Anterior cingulate cortex (tissue), 58 donors: ENCODE data around the gene PXT1.
A peak's percentile ranks its signal among the peaks of the same experiment; 100 is the strongest.

Source experiments
- DNase-seq, 58 donors: peaks; one replicate each; lab custom pipeline; 2025; lab: John Stamatoyannopoulos, UW

PXT1 gene

DNA sequence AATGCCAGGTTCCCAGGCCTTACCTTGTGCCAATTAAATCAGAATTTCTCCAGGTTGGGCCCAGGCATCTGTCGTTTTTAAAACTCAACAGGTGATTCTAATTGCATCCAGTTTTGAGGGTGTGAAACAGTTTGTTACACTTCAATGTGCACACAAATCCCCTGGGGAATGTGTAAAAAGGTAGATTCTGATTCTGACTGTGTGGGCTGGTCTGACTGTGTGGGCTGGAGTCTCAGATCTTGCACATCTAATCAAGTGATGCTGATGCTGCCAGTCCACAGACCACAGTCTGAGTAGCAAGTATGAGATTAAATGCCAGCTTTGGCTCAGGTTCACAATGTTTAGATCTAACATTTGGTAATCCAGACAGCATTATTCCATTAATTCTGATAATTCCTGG is 42.7 kb downstream of the PXT1 start:
- DNase-seq = no peak

DNA sequence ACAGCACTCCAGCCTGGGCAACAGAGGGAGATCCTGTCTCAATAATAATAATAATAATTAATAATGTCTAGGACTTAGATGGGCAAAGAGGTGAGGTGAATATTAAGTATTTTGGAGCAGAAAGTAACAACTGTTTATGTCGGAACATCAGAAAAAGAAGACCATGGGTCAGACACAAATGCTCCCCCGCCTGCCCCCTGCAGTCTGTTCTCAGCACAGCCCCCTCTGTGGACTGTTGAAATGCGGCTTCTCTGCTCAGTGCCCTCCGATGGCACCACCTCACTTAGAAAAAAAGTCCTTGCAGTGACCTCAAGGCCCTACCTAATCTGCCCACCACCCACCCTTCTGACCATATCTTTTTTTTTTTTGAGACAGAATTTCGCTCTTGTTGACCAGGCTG is 50.0 kb downstream of the PXT1 start:
- no peak for DNase-seq

DNA sequence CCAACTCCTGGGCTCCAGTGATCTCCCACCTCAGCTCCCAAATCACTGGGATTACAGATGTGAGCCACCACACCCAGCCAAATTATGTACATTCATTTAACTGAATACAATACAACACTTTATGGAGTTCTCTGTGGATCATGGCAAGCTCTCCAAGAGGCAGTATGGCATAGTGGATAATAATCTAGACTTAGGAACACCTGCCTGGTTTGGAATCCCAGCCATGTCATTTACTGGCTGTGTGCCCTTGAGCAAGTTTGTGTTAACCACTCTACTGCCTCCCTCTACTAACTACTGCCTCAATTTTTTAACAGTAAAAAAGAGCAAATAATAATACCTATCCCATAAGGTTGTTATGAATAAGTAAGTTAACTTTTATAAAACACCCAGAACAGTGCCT is 53.3 kb downstream of the PXT1 start:
- DNase-seq = no peak

- peak in 1 of 58 donors; percentile 3 for DNase-seq
These were observed 55.0 kb downstream of the PXT1 start, which contains the start of gene ETV7 for GRCh38 chr6:36387440-36388303. ETV7 (minus strand) TSS chr6:36387669; CDS start chr6:36387541, 128 bp downstream.

GRCh38 chr6:36386495-36387439 is 55.9 kb downstream of the PXT1 start:
- peak in 10 of 58 donors; percentile 7 to 29 (median 17) for DNase-seq

GRCh38 chr6:36384095-36384494 is 58.6 kb downstream of the PXT1 start:
- no peak for DNase-seq

- no peak for DNase-seq
These were observed 59.0 kb downstream of the PXT1 start for GRCh38 chr6:36383606-36384005.

DNA sequence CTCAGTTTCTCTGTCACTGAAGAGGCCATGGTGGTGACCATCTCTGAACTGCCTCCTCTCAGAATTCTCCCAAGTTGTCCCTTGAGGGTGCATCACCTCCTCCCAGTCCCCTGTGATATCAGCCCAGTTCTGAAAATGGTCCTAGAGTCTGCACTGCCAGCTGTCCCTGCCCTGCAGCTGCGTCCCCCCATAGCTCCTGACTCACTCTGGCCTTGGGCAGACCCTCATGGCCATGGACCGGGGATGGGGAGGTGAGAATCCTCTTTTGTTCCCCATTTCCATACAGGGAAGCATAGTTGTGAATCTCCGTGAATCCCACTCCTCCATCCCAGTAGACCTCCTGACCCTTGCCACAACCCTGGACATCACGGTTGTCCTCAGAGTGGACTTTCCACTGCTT is 59.7 kb downstream of the PXT1 start:
- no peak for DNase-seq

GRCh38 chr6:36381502-36382389 is 60.9 kb downstream of the PXT1 start:
- DNase-seq = no peak

- DNase-seq = no peak
These were observed 62.5 kb downstream of the PXT1 start for GRCh38 chr6:36380166-36380565.

- no peak for DNase-seq
These were observed 63.7 kb downstream of the PXT1 start for GRCh38 chr6:36378936-36379335.

DNA sequence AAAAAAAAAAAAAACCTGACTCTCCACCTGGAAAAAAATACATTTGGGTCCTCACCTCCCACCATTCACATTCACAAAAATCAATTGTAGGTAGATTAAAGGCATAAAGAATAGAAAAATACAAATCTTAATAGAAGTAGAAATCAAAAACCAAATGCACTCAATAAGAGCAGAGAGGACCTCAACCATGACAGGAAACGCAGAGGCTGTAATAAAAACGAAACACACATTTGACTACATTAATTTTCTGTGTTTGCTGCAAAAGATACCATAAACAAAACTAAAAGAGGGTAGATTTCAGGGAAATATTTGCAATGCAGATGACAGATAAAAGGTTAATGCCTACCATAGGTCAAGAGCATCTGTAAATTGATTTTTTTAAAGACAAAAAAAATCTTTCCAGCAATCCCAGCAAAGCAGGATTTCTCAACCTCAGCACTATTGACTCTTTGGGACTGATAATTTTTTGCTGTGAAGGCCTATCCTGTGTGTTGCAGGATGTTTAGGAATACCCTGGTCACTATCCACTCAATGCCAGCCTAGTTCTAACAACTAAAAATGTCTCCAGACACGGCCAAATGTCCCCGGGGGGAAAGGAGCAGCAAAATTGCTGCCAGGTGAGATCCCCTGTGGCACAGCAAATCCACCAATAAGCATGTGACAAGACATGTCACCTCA is 64.3 kb downstream of the PXT1 start:
- DNase-seq = no peak

DNA sequence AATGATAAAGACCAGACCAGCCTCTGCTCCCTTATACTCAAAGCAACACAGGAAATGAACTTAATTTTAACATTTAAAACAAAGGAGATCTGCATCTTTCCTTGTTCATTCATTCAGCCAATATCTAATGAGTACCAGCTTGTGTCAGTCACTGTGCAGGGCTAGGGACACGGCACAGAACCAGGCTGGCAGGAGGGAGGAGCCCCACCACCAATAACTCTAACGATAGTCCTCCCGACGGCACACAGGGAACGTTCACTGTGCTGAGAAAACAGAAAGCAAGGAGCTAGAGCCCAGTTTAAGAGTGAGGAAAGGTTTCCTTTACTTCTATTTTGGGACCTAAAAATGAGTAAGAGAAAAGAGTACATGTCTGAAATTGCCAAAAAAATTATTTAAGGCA is 65.1 kb downstream of the PXT1 start:
- no peak for DNase-seq

DNA sequence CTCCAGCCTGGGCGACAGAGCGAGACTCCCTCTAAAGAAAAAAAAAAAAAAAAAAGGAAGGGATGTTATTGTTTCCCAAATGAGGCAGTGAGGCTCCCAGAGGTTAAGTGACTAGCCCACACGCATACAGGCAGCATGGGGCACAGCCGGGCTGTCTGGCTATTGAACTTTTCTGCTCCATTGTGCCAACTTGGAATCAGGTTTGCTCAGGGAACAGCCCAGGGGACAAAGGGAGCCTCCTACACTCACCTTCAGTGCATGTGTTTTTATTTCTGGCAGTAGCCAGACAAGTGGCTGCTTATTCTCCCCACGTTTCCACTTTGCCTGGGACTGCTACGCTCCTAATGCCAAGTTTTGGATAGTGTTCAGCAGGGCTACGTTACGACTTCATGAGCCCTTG is 65.9 kb downstream of the PXT1 start:
- no peak for DNase-seq

DNA sequence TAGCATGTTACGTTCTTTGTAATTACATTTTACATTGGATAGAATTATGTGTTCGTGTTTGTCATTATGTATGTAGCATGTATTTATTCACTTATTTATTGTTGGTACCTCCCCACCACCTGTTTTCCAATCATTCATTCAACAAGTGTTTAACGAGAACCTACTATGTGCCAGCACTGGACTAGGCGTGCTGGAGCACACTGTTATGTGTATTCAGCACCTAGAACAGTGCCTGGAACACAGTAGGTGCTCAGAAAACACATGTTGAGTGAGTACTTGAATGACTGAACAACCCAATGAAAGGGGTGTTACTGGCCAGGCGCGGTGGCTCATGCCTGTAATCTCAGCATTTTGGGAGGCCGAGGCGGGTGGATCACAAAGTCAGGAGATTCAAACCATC is 66.5 kb downstream of the PXT1 start:
- DNase-seq = no peak

DNA sequence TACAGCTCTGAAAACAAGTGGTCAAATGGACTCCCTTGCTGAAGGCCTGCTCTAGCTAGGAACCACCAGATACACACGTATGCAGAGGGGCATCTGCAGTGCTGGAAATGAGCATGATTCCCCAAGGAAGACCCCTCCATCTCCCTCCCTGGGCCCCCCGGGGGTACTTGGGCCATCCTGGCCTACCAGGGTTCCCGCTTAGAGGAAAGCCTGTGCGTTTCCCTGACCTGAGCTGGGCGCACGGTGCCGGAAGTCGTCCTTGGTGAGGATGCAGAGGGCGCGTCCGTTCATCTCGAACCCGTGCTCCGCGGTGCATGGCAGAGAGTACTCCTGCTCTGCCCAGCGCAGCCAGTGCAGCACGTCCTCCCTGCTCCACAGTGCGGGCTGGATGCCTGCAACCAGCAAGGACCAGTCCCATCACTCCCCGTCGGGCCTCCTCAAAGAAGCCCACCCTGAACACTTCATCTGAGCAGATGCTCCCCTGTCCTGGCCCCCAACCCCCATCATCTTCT is 67.0 kb downstream of the PXT1 start:
- DNase-seq = no peak

DNA sequence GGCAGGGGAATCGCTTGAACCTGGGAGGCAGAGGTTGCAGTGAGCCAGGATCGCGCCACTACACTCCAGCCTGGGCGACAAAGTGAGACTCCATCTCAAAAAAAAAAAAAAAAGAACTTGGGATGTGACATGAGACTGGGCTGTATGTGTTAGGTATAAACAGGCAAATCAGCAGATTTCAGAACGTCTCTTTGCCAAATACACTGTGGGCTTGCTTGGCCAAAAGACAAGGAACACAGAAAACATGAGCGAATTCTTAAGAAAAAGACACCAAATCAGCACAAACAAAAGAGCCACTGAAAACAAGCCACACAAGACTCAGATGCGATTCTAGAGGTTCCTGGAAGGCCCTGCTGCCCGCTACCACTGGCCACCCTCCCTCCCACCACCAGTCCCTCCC is 67.7 kb downstream of the PXT1 start:
- peak in 1 of 58 donors; percentile 10 for DNase-seq

- no peak for DNase-seq
These were observed 68.5 kb downstream of the PXT1 start for GRCh38 chr6:36374194-36374593.

- DNase-seq = no peak
These were observed 69.2 kb downstream of the PXT1 start for GRCh38 chr6:36373368-36374019.
